OCI-LY1 (cell line): Measurements from ENCODE around the gene SPACA9.

Experiments
- H2AFZ ChIP-seq: fragments of 200-600 bp; sonication (generic), shearing (Covaris generic); 2 replicates; pipeline ENCODE4 v1.6.0; 2014; ENCODE audit warnings: antibody characterized with exemption, mild to moderate bottlenecking, low read length
- H3F3A ChIP-seq: fragments of 200-600 bp; sonication (generic), shearing (Covaris generic); 2 replicates; pipeline ENCODE4 v1.6.0; 2014; ENCODE audit warnings: mild to moderate bottlenecking, antibody characterized with exemption, low read length, moderate library complexity; ENCODE audit not compliant: insufficient read depth
- H3K27ac ChIP-seq: fragments of 200-600 bp; sonication (generic); 2 replicates; pipeline ENCODE4 v1.5.1; 2014; ENCODE audit warnings: low read length, mixed run types, mild to moderate bottlenecking, low read depth; ENCODE audit not compliant: poor library complexity, severe bottlenecking
- H3K27me3 ChIP-seq: fragments of 200-600 bp; sonication (generic); 2 replicates; pipeline ENCODE4 v1.6.0; 2014; ENCODE audit warnings: antibody characterized with exemption, mild to moderate bottlenecking, low read length, moderate library complexity; ENCODE audit not compliant: insufficient read depth
- H3K36me3 ChIP-seq: fragments of 200-600 bp; sonication (generic); 2 replicates; pipeline ENCODE4 v1.6.1; 2014; ENCODE audit warnings: mild to moderate bottlenecking, antibody characterized with exemption, low read length, moderate library complexity, mixed read lengths; ENCODE audit not compliant: insufficient read depth
- H3K4me1 ChIP-seq: fragments of 200-600 bp; sonication (generic); 2 replicates; pipeline ENCODE4 v1.5.1; 2014; ENCODE audit warnings: mild to moderate bottlenecking, low read length, moderate library complexity; ENCODE audit not compliant: insufficient read depth, severe bottlenecking
- H3K4me2 ChIP-seq: fragments of 200-600 bp; sonication (generic), shearing (Covaris generic); 2 replicates; pipeline ENCODE4 v1.6.1; 2014; ENCODE audit warnings: low read length
- H3K4me3 ChIP-seq: fragments of 200-600 bp; sonication (generic); 2 replicates; pipeline ENCODE4 v1.5.1; 2014; ENCODE audit warnings: low read length, low read depth, mild to moderate bottlenecking, mixed read lengths; ENCODE audit not compliant: poor library complexity, severe bottlenecking
- H3K79me2 ChIP-seq: fragments of 200-600 bp; shearing (Covaris generic); 2 replicates; pipeline ENCODE4 v1.6.1; 2016; ENCODE audit warnings: mixed run types, low read length, mixed read lengths; ENCODE audit not compliant: insufficient read depth
- H3K9ac ChIP-seq: fragments of 200-600 bp; sonication (generic), shearing (Covaris generic); 2 replicates; pipeline ENCODE4 v1.6.1; 2014; ENCODE audit warnings: mild to moderate bottlenecking, low read length, mixed read lengths
- H3K9me2 ChIP-seq: fragments of 200-600 bp; sonication (generic), shearing (Covaris generic); 2 replicates; pipeline ENCODE4 v1.6.1; 2014; ENCODE audit warnings: low read depth, mild to moderate bottlenecking, low read length, mixed read lengths
- H3K9me3 ChIP-seq: fragments of 200-600 bp; shearing (Covaris generic); 2 replicates; pipeline ENCODE4 v1.6.1; 2014; ENCODE audit warnings: low read length, mixed read lengths
- H4K20me1 ChIP-seq: fragments of 200-600 bp; sonication (generic), shearing (Covaris generic); 2 replicates; pipeline ENCODE4 v1.6.0; 2016; ENCODE audit warnings: mild to moderate bottlenecking, low read length; ENCODE audit not compliant: insufficient read depth
- CTCF ChIP-seq: fragments of 200-600 bp; sonication (generic), shearing (Covaris generic); IDR thresholded peaks from 2 replicates; pipeline ENCODE4 v1.5.1; 2017; ENCODE audit warnings: mild to moderate bottlenecking, antibody characterized with exemption, low read length, moderate library complexity, mixed read lengths
- EZH2 ChIP-seq: fragments of 200-600 bp; sonication (generic), shearing (Covaris generic); IDR thresholded peaks from 2 replicates; pipeline ENCODE4 v1.8.0; 2017; ENCODE audit warnings: borderline replicate concordance, mixed run types, mild to moderate bottlenecking, antibody characterized with exemption, low read length, moderate library complexity, mixed read lengths

Gene SPACA9

GRCh38 chr9:132864691-132865090 lies 14.0 kb upstream of the SPACA9 start:
- no peaks in the 10 kb centered on the region for H3F3A ChIP-seq

DNA sequence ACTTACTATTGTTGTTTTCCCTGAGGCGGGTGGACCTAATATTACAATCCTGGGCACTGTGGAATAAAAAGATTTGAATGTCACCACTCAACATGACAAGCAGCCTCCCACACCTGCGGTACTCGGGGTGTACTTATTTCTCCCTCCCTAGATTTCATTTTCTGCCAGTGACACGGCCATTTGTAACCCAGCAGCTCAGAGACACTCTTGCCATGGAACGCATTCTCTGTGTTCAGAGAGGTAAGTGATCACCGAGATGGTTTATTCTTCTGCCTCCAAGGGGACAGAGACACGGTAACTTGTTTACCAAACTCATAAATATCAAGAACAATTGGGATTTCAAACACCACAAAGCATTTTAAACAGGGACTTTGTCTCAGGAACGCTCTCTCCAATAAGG lies 11.8 kb upstream of the SPACA9 start:
- H3K36me3 ChIP-seq, result no peaks in the 10 kb centered on the region
- no peaks in the 10 kb centered on the region for H3K79me2 ChIP-seq
- no peaks in the 10 kb centered on the region for H3K9me3 ChIP-seq
- TF ChIP-seq EZH2 (no peak), CTCF (no peak)
- H3F3A ChIP-seq, result no peaks in the 10 kb centered on the region
- no peaks in the 10 kb centered on the region for H3K9me2 ChIP-seq
- no peak overlapping the region for H3K4me2 ChIP-seq
- H3K27ac ChIP-seq, result no peak overlapping the region
- H2AFZ ChIP-seq, result no peak overlapping the region
- no peaks in the 10 kb centered on the region; the same call in 1 of the 2 replicates for H3K27me3 ChIP-seq
- H4K20me1 ChIP-seq, result no peaks in the 10 kb centered on the region
- no peaks in the 10 kb centered on the region for H3K4me1 ChIP-seq
- no peak overlapping the region for H3K4me3 ChIP-seq
- H3K9ac ChIP-seq, result no peak overlapping the region

More at GRCh38 chr9:132864691-132865090, 14.0 kb upstream of the SPACA9 start:
- Histone ChIP-seq H3K36me3 (no peaks in the 10 kb centered on the region), H3K27me3 (no peaks in the 10 kb centered on the region; the same call in 1 of the 2 replicates), H4K20me1 (no peaks in the 10 kb centered on the region), H3K9ac (no peak overlapping the region), H3K27ac (no peak overlapping the region), H3K79me2 (no peaks in the 10 kb centered on the region), H3K4me2 (no peak overlapping the region), H3K9me2 (no peaks in the 10 kb centered on the region), H3K9me3 (no peaks in the 10 kb centered on the region), H3K4me3 (no peak overlapping the region), H2AFZ (no peak overlapping the region), H3K4me1 (no peaks in the 10 kb centered on the region)
- TF ChIP-seq EZH2, result no peak
- no peak for TF ChIP-seq CTCF

DNA sequence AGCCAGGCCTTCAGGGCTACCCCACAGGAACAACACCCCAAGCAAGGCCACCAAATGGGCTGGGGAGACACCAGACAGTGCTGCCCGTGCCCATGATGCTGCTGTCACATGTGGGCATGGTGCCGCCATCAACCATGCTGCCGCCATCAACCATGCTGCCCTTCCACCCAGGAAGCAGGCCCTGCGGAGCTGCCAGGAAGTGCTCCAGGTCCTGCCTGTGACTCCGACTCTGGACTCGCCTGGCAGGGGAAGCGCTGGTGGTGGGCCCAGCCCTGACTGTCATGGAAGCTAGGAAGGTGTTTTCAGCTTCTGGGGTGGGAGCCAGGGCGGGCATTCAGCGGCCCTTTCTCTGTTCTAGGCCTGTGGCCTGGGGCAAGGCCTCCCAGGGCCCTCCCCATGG lies 9.4 kb upstream of the SPACA9 start:
- Histone ChIP-seq H3K4me3 (no peak overlapping the region), H3F3A (no peaks in the 10 kb centered on the region), H3K4me1 (no peaks in the 10 kb centered on the region), H3K9me3 (no peaks in the 10 kb centered on the region), H3K9me2 (no peaks in the 10 kb centered on the region), H3K9ac (no peak overlapping the region), H3K36me3 (no peaks in the 10 kb centered on the region), H3K27ac (no peak overlapping the region), H2AFZ (no peak overlapping the region), H3K79me2 (no peaks in the 10 kb centered on the region), H3K4me2 (no peak overlapping the region), H4K20me1 (no peaks in the 10 kb centered on the region), H3K27me3 (no peaks in the 10 kb centered on the region)
- no peak for TF ChIP-seq EZH2
- TF ChIP-seq CTCF, result no peak
